K562 (cell line): ENCODE data around the gene FZD4. TPM values are rescaled to one million over a fixed set of nuclear protein-coding genes. Genes with fewer than 3 reads are reported as not detected.

ENCODE experiments used
- BHLHE40 ChIP-seq: IDR thresholded peaks from 2 replicates; pipeline ENCODE4 v1.6.1; 2011; ENCODE audit warnings: low read length, improper control_type of control experiment
- CBFB ChIP-seq: sonication (generic); formaldehyde crosslinking; IDR thresholded peaks from 2 replicates; pipeline ENCODE4 v1.4.0; 2020; ENCODE audit warnings: mild to moderate bottlenecking, missing genetic modification reagents
- CBX2 ChIP-seq: fragments of 200-600 bp; sonication (generic); IDR thresholded peaks from one replicate; pipeline ENCODE4 v1.6.1; 2012; ENCODE audit warnings: mild to moderate bottlenecking, low read length, inconsistent platforms; ENCODE audit not compliant: insufficient read depth, poor library complexity, severe bottlenecking
- CREM ChIP-seq: IDR thresholded peaks from 2 replicates; pipeline ENCODE4 v1.6.1; 2014; ENCODE audit warnings: antibody characterized with exemption, low read depth
- DACH1 ChIP-seq: fragments of 450-650 bp; IDR thresholded peaks from 2 replicates; pipeline ENCODE4 v1.6.1; 2018; ENCODE audit not compliant: partially characterized antibody
- DNMT1 ChIP-seq: fragments of 450-650 bp; IDR thresholded peaks from 2 replicates; pipeline ENCODE4 v1.6.1; 2016; ENCODE audit warnings: antibody characterized with exemption, mild to moderate bottlenecking
- GTF2F1 ChIP-seq: IDR thresholded peaks from 2 replicates; pipeline ENCODE4 v1.6.1; 2011; ENCODE audit warnings: low read depth, low read length, improper control_type of control experiment
- HIVEP1 ChIP-seq: fragments of 250-450 bp; sonication (Bioruptor Pico); IDR thresholded peaks from 2 replicates; pipeline ENCODE4 v1.4.0; 2020; ENCODE audit warnings: mild to moderate bottlenecking
- ID3 ChIP-seq, 2 experiments: fragments of 250-450 bp in 1 of 2; fragments of 450-650 bp in 1 of 2; sonication (Bioruptor Pico) in 1 of 2; IDR thresholded peaks; 2 replicates each; pipeline versions ENCODE4 v1.6.1 to v1.8.0; 2016 to 2021; ENCODE audit warnings: mild to moderate bottlenecking in 2 of 2, moderate library complexity in 2 of 2, missing compliant biosample characterization in 1 of 2, missing genetic modification characterization in 1 of 2
- ILF3 ChIP-seq: fragments of 450-650 bp; IDR thresholded peaks from 2 replicates; pipeline ENCODE4 v1.6.1; 2018; ENCODE audit warnings: antibody characterized with exemption, mild to moderate bottlenecking, moderate library complexity, borderline replicate concordance
- IRF1 ChIP-seq: sonication (generic); formaldehyde crosslinking; IDR thresholded peaks from 2 replicates; pipeline ENCODE4 v1.8.0; 2022; ENCODE audit warnings: missing genetic modification reagents, mild to moderate bottlenecking, borderline replicate concordance
- MTA3 ChIP-seq: fragments of 450-650 bp; formaldehyde crosslinking; IDR thresholded peaks from 2 replicates; pipeline ENCODE4 v1.6.1; 2017; ENCODE audit warnings: mild to moderate bottlenecking, borderline replicate concordance
- MXI1 ChIP-seq: IDR thresholded peaks from 2 replicates; pipeline ENCODE4 v1.6.1; 2011; ENCODE audit warnings: low read depth, mild to moderate bottlenecking, improper control_type of control experiment, low read length
- NFRKB ChIP-seq: fragments of 450-650 bp; IDR thresholded peaks from 2 replicates; pipeline ENCODE4 v1.6.1; 2016; ENCODE audit warnings: low read depth
- POLR2G ChIP-seq: fragments of 200-400 bp; formaldehyde crosslinking; IDR thresholded peaks from 2 replicates; pipeline ENCODE4 v1.6.1; 2017; ENCODE audit warnings: low read depth, mild to moderate bottlenecking, antibody characterized with exemption, low read length, moderate library complexity
- RUNX1 ChIP-seq: sonication (generic); IDR thresholded peaks from 2 replicates; pipeline ENCODE4 v1.6.1; 2016; ENCODE audit warnings: antibody characterized with exemption, low read depth
- SRSF3 ChIP-seq: fragments of 200-400 bp; formaldehyde crosslinking; IDR thresholded peaks from 2 replicates; pipeline ENCODE4 v1.6.1; 2016; ENCODE audit warnings: mild to moderate bottlenecking, low read length, moderate library complexity; ENCODE audit not compliant: insufficient read depth
- THAP7 ChIP-seq: fragments of 250-450 bp; sonication (Bioruptor Pico); IDR thresholded peaks from 2 replicates; pipeline ENCODE4 v1.5.0; 2021
- USF2 ChIP-seq: sonication (generic); formaldehyde crosslinking; IDR thresholded peaks from 2 replicates; pipeline ENCODE4 v1.5.0; 2020; ENCODE audit warnings: missing genetic modification reagents
- ZBTB2 ChIP-seq: fragments of 450-650 bp; IDR thresholded peaks from 2 replicates; pipeline ENCODE4 v1.6.1; 2016; ENCODE audit warnings: antibody characterized with exemption
- ZBTB7A ChIP-seq: IDR thresholded peaks from 2 replicates; pipeline ENCODE4 v1.6.1; 2011; ENCODE audit warnings: low read depth, mild to moderate bottlenecking, low read length, moderate library complexity, borderline replicate concordance; ENCODE audit not compliant: control insufficient read depth
- ZNF212 ChIP-seq: fragments of 450-650 bp; formaldehyde crosslinking; IDR thresholded peaks from 2 replicates; pipeline ENCODE4 v1.4.0; 2020; ENCODE audit warnings: mild to moderate bottlenecking
- ZNF282 ChIP-seq: sonication (generic); formaldehyde crosslinking; IDR thresholded peaks from 2 replicates; pipeline ENCODE4 v1.8.1; 2023; ENCODE audit warnings: missing genetic modification reagents
- ZNF324 ChIP-seq: fragments of 250-450 bp; sonication (Bioruptor Pico); IDR thresholded peaks from 2 replicates; pipeline ENCODE4 v1.4.0; 2020; ENCODE audit warnings: mild to moderate bottlenecking
- ZNF586 ChIP-seq: fragments of 450-650 bp; formaldehyde crosslinking; conservative IDR thresholded peaks from 2 replicates; pipeline ENCODE4 v1.4.0; 2020; ENCODE audit warnings: mild to moderate bottlenecking, moderate library complexity
- polyA plus RNA-seq, 8 experiments: library from polyadenylated mRNA; depleted of rRNA in 4 of 8; stranded (reverse) in 5 of 8; unstranded in 3 of 8; fragments of >200 nt; fragmentation: Nextera tagmentation in 2 of 8; fragmentation: Illumina TruSeq in 1 of 8; extraction: Ambion mirVana in 2 of 8; extraction: Trizol in 1 of 8; gene quantifications; 2 replicates each; pipeline versions ENCODE4 v1.2.1 to v1.2.3, GENCODE V29; 2011 to 2014; ENCODE audit warnings: inconsistent platforms in 1 of 8, missing spikeins in 1 of 8
- total RNA-seq, 7 experiments: library from RNA; depleted of rRNA in 6 of 7; stranded (reverse); fragments of >200 nt in 6 of 7; fragmentation: Illumina TruSeq in 2 of 7; extraction: Trizol in 2 of 7; gene quantifications; 2 replicates each; pipeline versions ENCODE4 v1.2.1 to v1.2.3, GENCODE V29; 2011 to 2021; ENCODE audit warnings: low replicate concordance in 1 of 7

FZD4 gene
- total and polyA plus RNA-seq, 9 of the 15 experiments (the other 6 are each of a cell fraction or from before 2014, with no cell fraction given) = 1.2 to 7.9 (median 5.8) TPM

- TF ChIP-seq CREM (peak; percentile 82), USF2 (peak; percentile 90), CBX2 (no peak), POLR2G (no peak), DNMT1 (0 out of 2 replicates have a peak, but pooled peaks have one; percentile 36), IRF1 (CRISPR knock-in tag) (no peak), ZBTB2 (peak; percentile 81), THAP7 (CRISPR knock-in tag) (no peak), CBFB (CRISPR knock-in tag) (no peak), ZNF212 (no peak), ZNF586 (CRISPR knock-in tag) (no peak), BHLHE40 (peak; percentile 98), GTF2F1 (no peak), HIVEP1 (CRISPR knock-in tag) (no peak), MTA3 (peak; percentile 94), SRSF3 (no peak), RUNX1 (no peak; the same call in 1 of the 2 replicates), NFRKB (no peak; the same call in 1 of the 2 replicates), ZNF282 (CRISPR knock-in tag) (no peak), DACH1 (peak; percentile 95), ZNF324 (CRISPR knock-in tag) (no peak), ID3 (CRISPR knock-in tag; IDR thresholded peaks at IDR 0.05) (0 out of 2 replicates have a peak, but pooled peaks have one; percentile 24), ID3 (tag; IDR thresholded peaks at IDR 0.05) (no peak), ILF3 (no peak), ZBTB7A (no peak), MXI1 (no peak)
These were observed 44.9 kb upstream of the FZD4 start (continued) for GRCh38 chr11:86999859-87000753.
